H1 (cell line): ENCODE data around the gene KMT2E. TPM values are rescaled to one million over a fixed set of nuclear protein-coding genes. Genes with fewer than 3 reads are reported as not detected.

Experiments
- CTCF ChIA-PET: fragments of 300-600 bp; sonication (Branson Sonifier 250); formaldehyde crosslinking; loops from one replicate; lab custom pipeline; 2021; ENCODE audit not compliant: partially characterized antibody; lab: Charles Lee
- POLR2A ChIA-PET: fragments of 300-600 bp; sonication (Branson Sonifier 250); formaldehyde crosslinking; loops from one replicate; lab custom pipeline; 2021; ENCODE audit warnings: inconsistent platforms; ENCODE audit not compliant: partially characterized antibody; lab: Charles Lee
- DNase-seq, 2 experiments: peaks; one replicate each; pipeline versions ENCODE4 v3.0.0 to v3.0.0-alpha.2; 2010 to 2022; ENCODE audit warnings: low spot score in 2 of 2, low read depth in 1 of 2, mixed read lengths in 1 of 2
- FAIRE-seq: peaks from 2 replicates; lab custom pipeline; 2011; peaks lifted over from hg19 to GRCh38; lab: Jason Lieb, UNC
- H2AFZ ChIP-seq: 2 replicates; pipeline ENCODE4 v1.8.1; 2012; ENCODE audit warnings: low read length, inconsistent platforms
- H2AK5ac ChIP-seq: 2 replicates; pipeline ENCODE4 v1.6.1; 2013; ENCODE audit warnings: low read depth, low read length
- H2BK120ac ChIP-seq: replicated peaks from 2 replicates; pipeline ENCODE3; 2013; ENCODE audit warnings: low read depth, low read length, inconsistent platforms
- H2BK12ac ChIP-seq: 2 replicates; pipeline ENCODE4 v1.6.1; 2013; ENCODE audit warnings: low read depth, low read length
- H2BK15ac ChIP-seq: 2 replicates; pipeline ENCODE4 v1.6.1; 2013; ENCODE audit warnings: low read length
- H2BK20ac ChIP-seq: 2 replicates; pipeline ENCODE4 v1.6.1; 2013; ENCODE audit warnings: low read length
- H2BK5ac ChIP-seq: 2 replicates; pipeline ENCODE4 v1.6.1; 2013; ENCODE audit warnings: low read depth, low read length
- H3K14ac ChIP-seq: 2 replicates; pipeline ENCODE4 v1.6.1; 2013; ENCODE audit warnings: inconsistent platforms; ENCODE audit not compliant: insufficient read length
- H3K18ac ChIP-seq: 2 replicates; pipeline ENCODE4 v1.6.1; 2013; ENCODE audit warnings: low read length; ENCODE audit errors: extremely low read depth
- H3K23ac ChIP-seq: 2 replicates; pipeline ENCODE4 v1.6.1; 2013; ENCODE audit warnings: inconsistent platforms; ENCODE audit not compliant: insufficient read length
- H3K23me2 ChIP-seq: 2 replicates; pipeline ENCODE4 v1.6.1; 2013; ENCODE audit warnings: low read depth, low read length
- H3K27ac ChIP-seq: 2 replicates; pipeline ENCODE4 v1.6.1; 2011; ENCODE audit warnings: low read depth, low read length, inconsistent platforms
- H3K27me3 ChIP-seq, 4 experiments: replicated peaks in 1 of 4; 1 replicate in 1 of 4; 2 replicates in 3 of 4; pipeline versions ENCODE4 v1.6.1 to v1.8.1; 2011 to 2013; ENCODE audit warnings: low read length in 3 of 4, mild to moderate bottlenecking in 3 of 4, inconsistent platforms in 2 of 4, mixed read lengths in 2 of 4, moderate library complexity in 1 of 4; ENCODE audit not compliant: control insufficient read depth in 3 of 4, insufficient read depth in 3 of 4; ENCODE audit errors: extremely low read depth in 1 of 4
- H3K36me3 ChIP-seq, 4 experiments: 2 replicates each; pipeline versions ENCODE4 v1.6.1 to v1.8.1; 2011 to 2013; ENCODE audit warnings: mild to moderate bottlenecking in 4 of 4, low read length in 3 of 4, moderate library complexity in 2 of 4, control low read depth in 1 of 4, inconsistent platforms in 1 of 4; ENCODE audit not compliant: insufficient read depth in 4 of 4, control insufficient read depth in 2 of 4
- H3K4ac ChIP-seq: replicated peaks from 2 replicates; pipeline ENCODE3; 2013; ENCODE audit warnings: low read length, low read depth, mixed read lengths, inconsistent platforms; ENCODE audit not compliant: insufficient read length
- H3K4me1 ChIP-seq, 4 experiments: replicated peaks in 1 of 4; 1 replicate in 1 of 4; 2 replicates in 3 of 4; pipeline versions ENCODE4 v1.6.1 to v1.8.1; 2011 to 2013; ENCODE audit warnings: low read length in 3 of 4, inconsistent platforms in 2 of 4, mixed read lengths in 1 of 4; ENCODE audit not compliant: insufficient read depth in 4 of 4, control insufficient read depth in 3 of 4
- H3K4me2 ChIP-seq, 2 experiments: 2 replicates each; pipeline versions ENCODE4 v1.6.1 to v1.8.1; 2011 to 2013; ENCODE audit warnings: low read depth in 2 of 2, low read length in 2 of 2, control low read depth in 1 of 2, inconsistent platforms in 1 of 2, mild to moderate bottlenecking in 1 of 2; ENCODE audit not compliant: insufficient read depth in 1 of 2
- H3K4me3 ChIP-seq, 4 experiments: fragments of 200-600, 300-600 bp in 1 of 4; sonication (generic), shearing (Covaris generic), sonication (Bioruptor Twin) in 1 of 4; 2 replicates each; pipeline versions ENCODE4 v1.5.1 to v1.8.1; 2011 to 2016; ENCODE audit warnings: low read length in 4 of 4, low read depth in 3 of 4, control low read depth in 2 of 4, inconsistent platforms in 2 of 4, mild to moderate bottlenecking in 2 of 4, mixed read lengths in 1 of 4, moderate library complexity in 1 of 4; ENCODE audit not compliant: insufficient read depth in 2 of 4; ENCODE audit errors: extremely low read depth in 1 of 4
- H3K56ac ChIP-seq: replicated peaks from 2 replicates; pipeline ENCODE3; 2013; ENCODE audit warnings: low read depth, mild to moderate bottlenecking, mixed read lengths, low read length, inconsistent platforms; ENCODE audit not compliant: insufficient read length
- H3K79me1 ChIP-seq: 2 replicates; pipeline ENCODE4 v1.6.1; 2013; ENCODE audit warnings: low read depth, low read length, control low read depth
- H3K79me2 ChIP-seq, 2 experiments: 2 replicates each; pipeline versions ENCODE4 v1.6.1 to v1.8.1; 2012 to 2013; ENCODE audit warnings: low read length in 2 of 2, mild to moderate bottlenecking in 2 of 2, inconsistent platforms in 1 of 2; ENCODE audit not compliant: insufficient read depth in 2 of 2, control insufficient read depth in 1 of 2
- H3K9ac ChIP-seq, 4 experiments: replicated peaks in 1 of 4; 1 replicate in 1 of 4; 2 replicates in 3 of 4; pipeline versions ENCODE4 v1.6.1 to v1.8.1; 2011 to 2013; ENCODE audit warnings: low read depth in 3 of 4, low read length in 3 of 4, control low read depth in 2 of 4, mild to moderate bottlenecking in 2 of 4, moderate library complexity in 2 of 4, inconsistent platforms in 1 of 4; ENCODE audit errors: extremely low read depth in 1 of 4
- H3K9me3 ChIP-seq, 2 experiments: 2 replicates each; pipeline versions ENCODE4 v1.6.1 to v1.8.1; 2012 to 2013; ENCODE audit warnings: mild to moderate bottlenecking in 2 of 2, moderate library complexity in 2 of 2, control low read depth in 1 of 2, inconsistent platforms in 1 of 2, low read depth in 1 of 2, low read length in 1 of 2, mixed read lengths in 1 of 2; ENCODE audit not compliant: insufficient read depth in 2 of 2
- H4K20me1 ChIP-seq, 2 experiments: replicated peaks in 1 of 2; 2 replicates each; pipeline versions ENCODE3 to v1.8.1; 2011 to 2013; ENCODE audit warnings: inconsistent platforms in 2 of 2, low read length in 2 of 2, mild to moderate bottlenecking in 1 of 2; ENCODE audit not compliant: insufficient read depth in 2 of 2, control insufficient read depth in 1 of 2
- H4K5ac ChIP-seq: 2 replicates; pipeline ENCODE4 v1.6.1; 2013; ENCODE audit warnings: low read length, low read depth, mixed read lengths, inconsistent platforms; ENCODE audit not compliant: insufficient read length
- H4K8ac ChIP-seq: 2 replicates; pipeline ENCODE4 v1.8.0; 2013; ENCODE audit warnings: mild to moderate bottlenecking, moderate library complexity, low read length, inconsistent platforms; ENCODE audit not compliant: insufficient read depth; ENCODE audit errors: extremely low read depth
- H4K91ac ChIP-seq: replicated peaks from 2 replicates; pipeline ENCODE3; 2013; ENCODE audit warnings: low read length, mixed read lengths, inconsistent platforms; ENCODE audit not compliant: insufficient read length
- ATF2 ChIP-seq: IDR thresholded peaks from 2 replicates; pipeline ENCODE4 v1.6.1; 2012; ENCODE audit warnings: low read length, inconsistent platforms
- CBX5 ChIP-seq: fragments of 300-800, 300-1000 bp; sonication (generic); IDR thresholded peaks from 2 replicates; pipeline ENCODE4 v1.7.1; 2016; ENCODE audit warnings: antibody characterized with exemption, low read length, low read depth
- CEBPB ChIP-seq: IDR thresholded peaks from 2 replicates; pipeline ENCODE4 v1.6.1; 2012; ENCODE audit warnings: low read depth, low read length
- CHD2 ChIP-seq: IDR thresholded peaks from 2 replicates; pipeline ENCODE4 v1.6.1; 2012; ENCODE audit warnings: low read length, improper control_type of control experiment
- MAFK ChIP-seq: IDR thresholded peaks from 2 replicates; pipeline ENCODE4 v1.6.1; 2012; ENCODE audit warnings: low read depth, mild to moderate bottlenecking, improper control_type of control experiment, low read length
- POLR2A ChIP-seq, 2 experiments: IDR thresholded peaks; 1 replicate in 1 of 2; 2 replicates in 1 of 2; pipeline ENCODE4 v1.6.1; 2011; ENCODE audit warnings: low read depth in 2 of 2, low read length in 2 of 2, mild to moderate bottlenecking in 2 of 2; ENCODE audit errors: control extremely low read depth in 1 of 2
- RBBP5 ChIP-seq: IDR thresholded peaks from 2 replicates; pipeline ENCODE4 v1.7.1; 2012; ENCODE audit warnings: low read depth, mild to moderate bottlenecking, inconsistent platforms, low read length, moderate library complexity, borderline replicate concordance
- SRF ChIP-seq: IDR thresholded peaks from 2 replicates; pipeline ENCODE4 v1.6.1; 2011; ENCODE audit warnings: mild to moderate bottlenecking, low read depth, low read length, moderate library complexity
- SUZ12 ChIP-seq: fragments of 200-600 bp; sonication (generic); IDR thresholded peaks from 2 replicates; pipeline ENCODE4 v1.6.1; 2012; ENCODE audit warnings: mild to moderate bottlenecking, inconsistent platforms, low read length, moderate library complexity, mixed read lengths
- TEAD4 ChIP-seq: IDR thresholded peaks from 2 replicates; pipeline ENCODE4 v1.6.1; 2012; ENCODE audit warnings: low read depth, low read length, inconsistent platforms, mixed read lengths
- WGBS, 2 experiments: shearing (Covaris generic) in 1 of 2; methylation state at CpG; one replicate each; pipeline versions ENCODE4 v1.1.6 to v1.1.7; 2013 to 2015; ENCODE audit warnings: low lambda C conversion rate in 2 of 2, mixed read lengths in 2 of 2, inconsistent platforms in 1 of 2, low coverage in 1 of 2, missing lambda C conversion rate in 1 of 2; ENCODE audit not compliant: insufficient replicate concordance in 2 of 2, insufficient coverage in 1 of 2, insufficient read length in 1 of 2; ENCODE audit errors: extremely low coverage in 1 of 2, missing lambda C conversion rate in 1 of 2; 5-methylcytosine and 5-hydroxymethylcytosine counted together
- polyA plus RNA-seq, 7 experiments: library from polyadenylated mRNA; depleted of rRNA in 3 of 7; stranded (reverse) in 5 of 7; unstranded in 2 of 7; fragments of >200 nt in 5 of 7; fragments of 200-250 nt in 2 of 7; gene quantifications; 1 replicate in 5 of 7; 2 replicates in 1 of 7; 4 replicates in 1 of 7; pipeline versions ENCODE4 v1.2.1 to v1.2.3, GENCODE V29; 2011 to 2013; ENCODE audit warnings: missing spikeins in 2 of 7, mixed read lengths in 2 of 7
- total RNA-seq: library from RNA; stranded (reverse); fragmentation: NEBNext Ultra II Directional; extraction: Animal tissue kit (Norgen Biotek cat#: 25700); gene quantifications from 2 replicates; pipeline ENCODE4 v1.2.1, GENCODE V29; 2021

KMT2E gene
- total and polyA plus RNA-seq, 2 of the 8 experiments (the other 6 are each of a cell fraction or from before 2014, with no cell fraction given) = 10.9 to 45.0 TPM

GRCh38 chr7:105001652-105002184 lies 12.3 kb upstream of the KMT2E start:
- Histone ChIP-seq H3K79me1 (peaks cover 4% of the 10 kb centered on the region), H3K9ac (no peak overlapping the region), H3K27me3 (no peaks in the 10 kb centered on the region), H4K5ac (no peak overlapping the region), H4K8ac (no peak overlapping the region), H3K4me2 (no peak overlapping the region), H2BK12ac (no peak overlapping the region), H2BK15ac (no peak overlapping the region), H4K20me1 (peaks cover 27 to 34% of the 10 kb centered on the region in 2 experiments), H3K4me1 (peaks cover 0 to 8% (median 0%) of the 10 kb centered on the region in 4 experiments; a peak in 2 of 7 replicates), H4K91ac (no peak overlapping the region), H3K14ac (no peak overlapping the region), H2BK5ac (no peak overlapping the region), H3K18ac (no peak overlapping the region), H3K9me3 (no peaks in the 10 kb centered on the region), H3K36me3 (peaks cover 0 to 8% (median 0%) of the 10 kb centered on the region in 4 experiments; a peak in 2 of 8 replicates), H2AFZ (no peak overlapping the region), H3K4me3 (no peak overlapping the region), H3K56ac (no peak overlapping the region), H2BK20ac (no peak overlapping the region), H2AK5ac (no peak overlapping the region), H3K23me2 (no peaks in the 10 kb centered on the region), H3K79me2 (peaks cover 0 to 54% of the 10 kb centered on the region in 2 experiments), H3K27ac (no peak overlapping the region), H2BK120ac (no peak overlapping the region), H3K4ac (no peak overlapping the region), H3K23ac (no peak overlapping the region)
- FAIRE-seq = no peak
- ChIA-PET POLR2A (interaction anchor here (0.8 to 4.2 kb wide), 5 partner anchors 9 to 17 kb away, joined by 3 to 56 read pairs (median 7); partner anchors contain the start of gene KMT2E), CTCF (interaction anchor here (0.6 to 1.8 kb wide), 6 partner anchors 9 to 59 kb away, joined by 3 to 8 read pairs (median 3); no protein-coding TSS in a partner anchor)
- no peak for DNase-seq
- 94% methylated on average over 5 of the region's 5 CpGs; no CpG with 5 or more reads in 1 of the 2 experiments for whole genome bisulfite sequencing, 2 experiments
- no peak for TF ChIP-seq ATF2
- TF ChIP-seq CEBPB = no peak
- no peak for TF ChIP-seq POLR2A (IDR thresholded peaks at IDR 0.05; ENCODE audit: control extremely low read depth in 1 of 2, low read depth in 2 of 2, low read length in 2 of 2)
- no peak for TF ChIP-seq CBX5
- TF ChIP-seq SRF = no peak
- no peak for TF ChIP-seq MAFK
- TF ChIP-seq CHD2 = no peak
- no peak for TF ChIP-seq TEAD4
- no peak for TF ChIP-seq SUZ12
- no peak for TF ChIP-seq RBBP5
